HG03108 (cell line): ENCODE results near the gene DSTN.

Source experiments
- ATAC-seq: cut with Tn5 transposase; IDR thresholded peaks from one replicate; pipeline ENCODE4 v1.9.1; 2021; ENCODE audit warnings: moderate library complexity; ENCODE audit not compliant: unreplicated experiment

DSTN gene

GRCh38 chr20:17579369-17580039, 9.6 kb downstream of the DSTN start:
- ATAC-seq, result no peak

- ATAC-seq, result no peak
Observed at GRCh38 chr20:17580895-17581294, 11.0 kb downstream of the DSTN start.

GRCh38 chr20:17583126-17583525, 13.3 kb downstream of the DSTN start:
- no peak for ATAC-seq

- no peak for ATAC-seq
Observed at GRCh38 chr20:17584689-17585088, 14.8 kb downstream of the DSTN start.

- ATAC-seq, result no peak
Observed at GRCh38 chr20:17586250-17586649, 16.4 kb downstream of the DSTN start.

GRCh38 chr20:17587148-17587547, 17.3 kb downstream of the DSTN start:
- no peak for ATAC-seq

- ATAC-seq, result no peak
Observed at GRCh38 chr20:17587824-17588223, 17.9 kb downstream of the DSTN start.

GRCh38 chr20:17589161-17589834, 19.4 kb downstream of the DSTN start:
- no peak for ATAC-seq

GRCh38 chr20:17590245-17590644, 20.4 kb downstream of the DSTN start:
- no peak for ATAC-seq

GRCh38 chr20:17593902-17594301, 24.0 kb downstream of the DSTN start:
- no peak for ATAC-seq

- ATAC-seq, result no peak
Observed at GRCh38 chr20:17594443-17594842, 24.6 kb downstream of the DSTN start.

- no peak for ATAC-seq
Observed at GRCh38 chr20:17595856-17596255, 26.0 kb downstream of the DSTN start.

GRCh38 chr20:17598013-17598550, 28.2 kb downstream of the DSTN start:
- ATAC-seq, result no peak

- no peak for ATAC-seq
Observed at GRCh38 chr20:17601957-17602356, 32.1 kb downstream of the DSTN start.

GRCh38 chr20:17602493-17602892, 32.6 kb downstream of the DSTN start:
- ATAC-seq, result no peak

GRCh38 chr20:17605131-17605660, 35.3 kb downstream of the DSTN start:
- no peak for ATAC-seq

- no peak for ATAC-seq
Observed at GRCh38 chr20:17606001-17606400, 36.1 kb downstream of the DSTN start.

GRCh38 chr20:17608701-17609497, 39.0 kb downstream of the DSTN start:
- no peak for ATAC-seq

- no peak for ATAC-seq
Observed at GRCh38 chr20:17609811-17610377, 40.0 kb downstream of the DSTN start.

- no peak for ATAC-seq
Observed at GRCh38 chr20:17610566-17611289, 40.9 kb downstream of the DSTN start.

- ATAC-seq, result no peak
Observed at GRCh38 chr20:17611290-17611539, 41.3 kb downstream of the DSTN start.
